Neural cell (in vitro differentiated cells): ENCODE measurements around the gene ATP5MG. TPM values are rescaled to one million over a fixed set of nuclear protein-coding genes. Genes with fewer than 3 reads are reported as not detected.

Experiments used
- H2AFZ ChIP-seq: fragments of 200-600, 300-800 bp; sonication (generic), shearing (Covaris generic); 2 replicates; pipeline ENCODE4 v1.6.0; 2014; ENCODE audit warnings: low read depth, mild to moderate bottlenecking, antibody characterized with exemption, low read length, moderate library complexity
- H3F3A ChIP-seq: fragments of 200-600 bp; shearing (Covaris generic); 2 replicates; pipeline ENCODE4 v1.6.1; 2016; ENCODE audit warnings: mild to moderate bottlenecking, moderate library complexity, mixed read lengths, antibody characterized with exemption, low read length; ENCODE audit not compliant: insufficient read depth, poor library complexity, severe bottlenecking
- H3K27ac ChIP-seq: fragments of 200-600, 300-800 bp; sonication (generic), shearing (Covaris generic); 2 replicates; pipeline ENCODE4 v1.5.1; 2014; ENCODE audit warnings: mild to moderate bottlenecking, low read length, moderate library complexity
- H3K27me3 ChIP-seq: fragments of 300-800, 200-600 bp; sonication (generic), shearing (Covaris generic); 2 replicates; pipeline ENCODE4 v1.6.0; 2014; ENCODE audit warnings: mild to moderate bottlenecking, low read depth, low read length, moderate library complexity; ENCODE audit not compliant: insufficient read depth
- H3K36me3 ChIP-seq: fragments of 300-800, 200-600 bp; sonication (generic), shearing (Covaris generic); 2 replicates; pipeline ENCODE4 v1.5.1; 2014; ENCODE audit warnings: mild to moderate bottlenecking, antibody characterized with exemption, low read length, moderate library complexity; ENCODE audit not compliant: insufficient read depth
- H3K4me2 ChIP-seq: fragments of 300-800, 200-600 bp; sonication (generic), shearing (Covaris generic); 2 replicates; pipeline ENCODE4 v1.6.0; 2014; ENCODE audit warnings: mild to moderate bottlenecking, low read length
- H3K4me3 ChIP-seq: fragments of 300-800, 200-600 bp; sonication (generic), shearing (Covaris generic); 2 replicates; pipeline ENCODE4 v1.5.1; 2014; ENCODE audit warnings: mild to moderate bottlenecking, low read length, moderate library complexity
- H3K79me2 ChIP-seq: fragments of 200-600 bp; shearing (Covaris generic); replicated peaks from 2 replicates; pipeline ENCODE4 v1.6.0; 2014; ENCODE audit warnings: mild to moderate bottlenecking, low read length, moderate library complexity; ENCODE audit not compliant: insufficient read depth
- H3K9ac ChIP-seq: fragments of 300-800, 200-600 bp; sonication (generic), shearing (Covaris generic); 2 replicates; pipeline ENCODE4 v1.6.1; 2016; ENCODE audit warnings: mild to moderate bottlenecking, low read length, mixed read lengths
- H3K9me2 ChIP-seq: fragments of 200-600 bp; shearing (Covaris generic); 2 replicates; pipeline ENCODE4 v1.6.1; 2016; ENCODE audit warnings: mild to moderate bottlenecking, low read length, mixed read lengths; ENCODE audit not compliant: insufficient read depth
- H3K9me3 ChIP-seq: fragments of 200-600, 300-800 bp; sonication (generic), shearing (Covaris generic); 2 replicates; pipeline ENCODE4 v1.6.1; 2016; ENCODE audit warnings: mild to moderate bottlenecking, mixed run types, low read length, moderate library complexity, mixed read lengths
- H4K20me1 ChIP-seq: fragments of 200-600 bp; shearing (Covaris generic); 2 replicates; pipeline ENCODE4 v1.6.1; 2016; ENCODE audit warnings: mild to moderate bottlenecking, mixed run types; ENCODE audit not compliant: insufficient read depth
- CTCF ChIP-seq: fragments of 450-650 bp; IDR thresholded peaks from 2 replicates; pipeline ENCODE4 v1.5.1; 2014; ENCODE audit warnings: antibody characterized with exemption, mild to moderate bottlenecking, moderate library complexity; ENCODE audit not compliant: poor library complexity, severe bottlenecking
- EP300 ChIP-seq: fragments of 450-650 bp; conservative IDR thresholded peaks from 2 replicates; pipeline ENCODE4 v1.6.1; 2014; ENCODE audit warnings: antibody characterized with exemption, mild to moderate bottlenecking, moderate library complexity; ENCODE audit not compliant: poor library complexity, severe bottlenecking
- EZH2 ChIP-seq: fragments of 200-600, 300-800 bp; shearing (Covaris generic), sonication (generic); IDR thresholded peaks from 2 replicates; pipeline ENCODE4 v1.6.1; 2014; ENCODE audit warnings: antibody characterized with exemption, low read length, borderline replicate concordance, mild to moderate bottlenecking; ENCODE audit not compliant: insufficient read depth, poor library complexity, severe bottlenecking
- MXI1 ChIP-seq: fragments of 450-650 bp; conservative IDR thresholded peaks from 2 replicates; pipeline ENCODE4 v1.6.1; 2014; ENCODE audit warnings: antibody characterized with exemption, mild to moderate bottlenecking; ENCODE audit not compliant: poor library complexity, severe bottlenecking
- POLR2AphosphoS5 ChIP-seq: IDR thresholded peaks from 2 replicates; pipeline ENCODE4 v1.6.1; 2012
- RAD21 ChIP-seq: fragments of 450-650 bp; conservative IDR thresholded peaks from 2 replicates; pipeline ENCODE4 v1.6.1; 2014; ENCODE audit warnings: antibody characterized with exemption, mild to moderate bottlenecking, moderate library complexity
- REST ChIP-seq: IDR thresholded peaks from 2 replicates; pipeline ENCODE4 v1.6.1; 2012; ENCODE audit warnings: borderline replicate concordance
- SMC3 ChIP-seq: fragments of 450-650 bp; conservative IDR thresholded peaks from 2 replicates; pipeline ENCODE4 v1.6.1; 2014; ENCODE audit warnings: antibody characterized with exemption, mild to moderate bottlenecking, moderate library complexity; ENCODE audit not compliant: poor library complexity
- TAF1 ChIP-seq: IDR thresholded peaks from 2 replicates; pipeline ENCODE4 v1.6.1; 2012; ENCODE audit warnings: low read depth
- polyA plus RNA-seq: library from polyadenylated mRNA; depleted of rRNA; stranded (reverse); fragments of >200 nt; gene quantifications from 2 replicates; pipeline ENCODE4 v1.2.3, GENCODE V29; 2014

The ATP5MG gene
- polyA plus RNA-seq, 1 donor from 2014 or later: 153 TPM

GRCh38 chr11:118443590-118444218, 42.3 kb downstream of the ATP5MG start:
- no peak for TF ChIP-seq EP300
- TF ChIP-seq RAD21: no peak
- no peak for TF ChIP-seq POLR2AphosphoS5
- no peak for TF ChIP-seq TAF1
- TF ChIP-seq SMC3: no peak
- TF ChIP-seq REST: no peak
- TF ChIP-seq MXI1: no peak
- TF ChIP-seq EZH2: no peak
- TF ChIP-seq CTCF: no peak
- Histone ChIP-seq H3K4me2 (no peak overlapping the region), H3K9ac (no peak overlapping the region), H3K4me3 (no peak overlapping the region), H3K27me3 (no peaks in the 10 kb centered on the region), H3F3A (no peaks in the 10 kb centered on the region), H4K20me1 (peaks cover 68% of the 10 kb centered on the region), H3K36me3 (no peaks in the 10 kb centered on the region), H2AFZ (no peak overlapping the region), H3K79me2 (peaks cover 98% of the 10 kb centered on the region), H3K9me2 (no peaks in the 10 kb centered on the region), H3K9me3 (no peaks in the 10 kb centered on the region), H3K27ac (no peak overlapping the region)

GRCh38 chr11:118447423-118447822, 46.0 kb downstream of the ATP5MG start:
- Histone ChIP-seq H3K79me2 (peaks cover 91% of the 10 kb centered on the region), H4K20me1 (peaks cover 37% of the 10 kb centered on the region), H3K4me2 (no peak overlapping the region), H3K4me3 (no peak overlapping the region), H3K36me3 (no peaks in the 10 kb centered on the region), H3K27me3 (no peaks in the 10 kb centered on the region), H3K27ac (no peak overlapping the region), H3F3A (no peaks in the 10 kb centered on the region), H2AFZ (no peak overlapping the region), H3K9me3 (no peaks in the 10 kb centered on the region), H3K9ac (no peak overlapping the region), H3K9me2 (no peaks in the 10 kb centered on the region)
- TF ChIP-seq SMC3 (no peak), EP300 (no peak), EZH2 (no peak), CTCF (no peak)
